GM12878 (cell line): ENCODE results near the gene RASAL2. TPM values are rescaled to one million over a fixed set of nuclear protein-coding genes. Genes with fewer than 3 reads are reported as not detected.

Experiments
- ATAC-seq: fragments of 200-7000 bp; cut with Tn5 transposase; 3 replicates; pipeline ENCODE4 v1.9.1; 2020; ENCODE audit warnings: mild to moderate bottlenecking, moderate library complexity
- BruUV-seq: library from RNA; stranded (reverse); fragments of 400-500 nt; replicated peaks from 2 replicates; lab custom pipeline; 2021; lab: Mats Ljungman, UMichigan
- CTCF ChIA-PET: fragments of 300-600 bp; sonication (Branson Sonifier 250); formaldehyde crosslinking; extraction: SDS; loops from one replicate; lab custom pipeline; 2021; ENCODE audit warnings: inconsistent platforms; lab: Yijun Ruan, JAX
- POLR2A ChIA-PET: fragments of 350-600 bp; formaldehyde crosslinking; extraction: SDS; loops from one replicate; lab custom pipeline; 2021; ENCODE audit warnings: inconsistent platforms; lab: Charles Lee
- RAD21 ChIA-PET: fragments of 300-600 bp; sonication (Branson Sonifier 250); formaldehyde crosslinking; loops from one replicate; lab custom pipeline; 2023; ENCODE audit warnings: antibody characterized with exemption; ENCODE audit not compliant: unreplicated experiment; lab: Charles Lee
- SMC1A ChIA-PET: fragments of 300-600 bp; sonication (Branson Sonifier 250); formaldehyde crosslinking; loops from one replicate; lab custom pipeline; 2023; ENCODE audit not compliant: unreplicated experiment, uncharacterized antibody; lab: Charles Lee
- DNase-seq: peaks from one replicate; pipeline ENCODE4 v3.0.0-alpha.2; 2011; ENCODE audit warnings: low read depth, low spot score
- FAIRE-seq: peaks from 3 replicates; lab custom pipeline; 2011; peaks lifted over from hg19 to GRCh38; lab: Jason Lieb, UNC
- H2AFZ ChIP-seq: 2 replicates; pipeline ENCODE4 v1.6.0; 2011; ENCODE audit warnings: low read depth, low read length, control low read depth; ENCODE audit not compliant: control insufficient read depth
- H3K27ac ChIP-seq: 2 replicates; pipeline ENCODE4 v1.5.1; 2011; ENCODE audit warnings: control low read depth; ENCODE audit not compliant: control insufficient read depth, insufficient read depth
- H3K27me3 ChIP-seq, 2 experiments: replicated peaks in 1 of 2; 2 replicates each; pipeline versions ENCODE4 v1.6.0 to v1.6.1; 2011; ENCODE audit warnings: low read length in 1 of 2; ENCODE audit not compliant: control insufficient read depth in 2 of 2, insufficient read depth in 2 of 2
- H3K36me3 ChIP-seq, 2 experiments: 2 replicates each; pipeline ENCODE4 v1.5.1; 2011; ENCODE audit warnings: low read length in 1 of 2; ENCODE audit not compliant: control insufficient read depth in 2 of 2, insufficient read depth in 2 of 2
- H3K4me1 ChIP-seq: 2 replicates; pipeline ENCODE4 v1.6.1; 2011; ENCODE audit warnings: mild to moderate bottlenecking, low read length, moderate library complexity, mixed read lengths; ENCODE audit not compliant: control insufficient read depth, insufficient read depth
- H3K4me2 ChIP-seq: 2 replicates; pipeline ENCODE4 v1.6.0; 2011; ENCODE audit warnings: control low read depth; ENCODE audit not compliant: control insufficient read depth, insufficient read depth
- H3K4me3 ChIP-seq: fragments of 200-600 bp; sonication (generic); 2 replicates; pipeline ENCODE4 v1.5.1; 2016
- H3K79me2 ChIP-seq: 2 replicates; pipeline ENCODE4 v1.6.0; 2011; ENCODE audit warnings: low read length; ENCODE audit not compliant: control insufficient read depth, insufficient read depth
- H3K9ac ChIP-seq: 2 replicates; pipeline ENCODE4 v1.8.0; 2011; ENCODE audit warnings: low read length, control low read depth, mixed read lengths; ENCODE audit not compliant: control insufficient read depth, insufficient read depth
- H3K9me3 ChIP-seq: replicated peaks from 3 replicates; pipeline ENCODE4 v1.5.1; 2011; ENCODE audit warnings: mild to moderate bottlenecking, low read length; ENCODE audit not compliant: control insufficient read depth, insufficient read depth
- H4K20me1 ChIP-seq: 2 replicates; pipeline ENCODE4 v1.6.0; 2011; ENCODE audit not compliant: control insufficient read depth, insufficient read depth
- ASH2L ChIP-seq: fragments of 300-600, 200-600 bp; sonication (generic); IDR thresholded peaks from 2 replicates; pipeline ENCODE4 v1.6.1; 2017; ENCODE audit warnings: low read depth, mild to moderate bottlenecking, borderline replicate concordance
- ATF7 ChIP-seq: fragments of 450-650 bp; IDR thresholded peaks from 2 replicates; pipeline ENCODE4 v1.6.1; 2016; ENCODE audit warnings: low read depth, mild to moderate bottlenecking
- CEBPB ChIP-seq, 2 experiments: fragments of 150-350 bp in 1 of 2; IDR thresholded peaks; 2 replicates each; pipeline ENCODE4 v1.6.1; 2012 to 2014; ENCODE audit warnings: low read depth in 2 of 2, low read length in 2 of 2, borderline replicate concordance in 1 of 2, inconsistent platforms in 1 of 2
- IKZF2 ChIP-seq, 2 experiments: fragments of 450-650 bp; IDR thresholded peaks; 2 replicates each; pipeline ENCODE4 v1.6.1; 2017; ENCODE audit warnings: mild to moderate bottlenecking in 2 of 2, moderate library complexity in 2 of 2
- NBN ChIP-seq: fragments of 450-650 bp; IDR thresholded peaks from 2 replicates; pipeline ENCODE4 v1.6.1; 2016
- NR2F1 ChIP-seq: fragments of 450-650 bp; conservative IDR thresholded peaks from 2 replicates; pipeline ENCODE4 v1.6.1; 2017; ENCODE audit warnings: mild to moderate bottlenecking
- PAX5 ChIP-seq: IDR thresholded peaks from 2 replicates; pipeline ENCODE4 v1.6.1; 2011; ENCODE audit warnings: low read depth, low read length, borderline replicate concordance
- POLR2AphosphoS2 ChIP-seq: IDR thresholded peaks from 2 replicates; pipeline ENCODE4 v1.6.1; 2011; ENCODE audit warnings: low read depth, mild to moderate bottlenecking, low read length, improper control_type of control experiment, moderate library complexity
- RBBP5 ChIP-seq: fragments of 200-600 bp; sonication (generic); conservative IDR thresholded peaks from 2 replicates; pipeline ENCODE4 v1.6.1; 2016
- SMARCA5 ChIP-seq: fragments of 450-650 bp; IDR thresholded peaks from 2 replicates; pipeline ENCODE4 v1.6.1; 2017; ENCODE audit warnings: mild to moderate bottlenecking
- SP1 ChIP-seq: IDR thresholded peaks from one replicate; pipeline ENCODE4 v1.6.1; 2011; ENCODE audit warnings: low read depth, low read length
- STAT1 ChIP-seq: fragments of 450-650 bp; conservative IDR thresholded peaks from 2 replicates; pipeline ENCODE4 v1.6.1; 2014; ENCODE audit warnings: antibody characterized with exemption, mild to moderate bottlenecking
- SUZ12 ChIP-seq: fragments of 200-600 bp; sonication (generic); IDR thresholded peaks from one replicate; pipeline ENCODE4 v1.6.1; 2018; ENCODE audit warnings: antibody characterized with exemption, mild to moderate bottlenecking; ENCODE audit not compliant: unreplicated experiment
- WGBS: methylation state at CpG from one replicate; pipeline ENCODE4 v1.1.6; 2016; ENCODE audit warnings: low lambda C conversion rate; ENCODE audit not compliant: insufficient replicate concordance, insufficient coverage; ENCODE audit errors: missing lambda C conversion rate; 5-methylcytosine and 5-hydroxymethylcytosine counted together
- in situ Hi-C: fragments of 300-500 bp; cut with MboI; formaldehyde crosslinking; loops from 9 replicates; pipeline ENCODE4 v1.14.3; 2018; ENCODE audit warnings: mixed read lengths
- intact Hi-C: fragments of 100-400 bp; cut with micrococcal nuclease; formaldehyde crosslinking; loops from one replicate; pipeline ENCODE4 v1.14.2; 2022; ENCODE audit not compliant: unreplicated experiment
- polyA plus RNA-seq, 11 experiments: library from polyadenylated mRNA; depleted of rRNA in 4 of 11; unstranded in 6 of 11; stranded (reverse) in 5 of 11; fragments of >200 nt; fragmentation: Nextera tagmentation in 4 of 11; fragmentation: Illumina TruSeq in 1 of 11; extraction: Ambion mirVana in 4 of 11; extraction: Trizol in 1 of 11; gene quantifications; 1 replicate in 1 of 11; 2 replicates in 10 of 11; pipeline versions ENCODE4 v1.2.1 to v1.2.3, GENCODE V29; 2011 to 2016; ENCODE audit warnings: inconsistent platforms in 2 of 11, missing spikeins in 2 of 11, low read depth in 1 of 11
- total RNA-seq, 4 experiments: library from RNA; depleted of rRNA in 3 of 4; stranded (reverse); fragments of >200 nt in 3 of 4; fragmentation: Illumina TruSeq in 1 of 4; extraction: Trizol in 1 of 4; gene quantifications; 2 replicates each; pipeline versions ENCODE4 v1.2.1 to v1.2.3, GENCODE V29; 2013 to 2021
- TF ChIP-seq, protein P1 (sequence below): IDR thresholded peaks from 2 replicates; pipeline ENCODE4 v1.6.1; 2012; ENCODE audit warnings: low read length, inconsistent platforms
- TF ChIP-seq, protein P2 (sequence below): fragments of 450-650 bp; IDR thresholded peaks from 2 replicates; pipeline ENCODE4 v1.6.1; 2014; ENCODE audit warnings: mild to moderate bottlenecking
- TF ChIP-seq, protein P3 (sequence below): IDR thresholded peaks from 2 replicates; pipeline ENCODE4 v1.6.1; 2011; ENCODE audit warnings: borderline replicate concordance, low read depth, mild to moderate bottlenecking, moderate library complexity, mixed read lengths, low read length; ENCODE audit not compliant: insufficient read depth; ENCODE audit errors: extremely low read length

Gene RASAL2
- total and polyA plus RNA-seq, 10 of the 15 experiments (the other 5 are each of a cell fraction or from before 2014, with no cell fraction given), result 0.02 to 6.9 (median 0.17) TPM; not detected in 1

DNA sequence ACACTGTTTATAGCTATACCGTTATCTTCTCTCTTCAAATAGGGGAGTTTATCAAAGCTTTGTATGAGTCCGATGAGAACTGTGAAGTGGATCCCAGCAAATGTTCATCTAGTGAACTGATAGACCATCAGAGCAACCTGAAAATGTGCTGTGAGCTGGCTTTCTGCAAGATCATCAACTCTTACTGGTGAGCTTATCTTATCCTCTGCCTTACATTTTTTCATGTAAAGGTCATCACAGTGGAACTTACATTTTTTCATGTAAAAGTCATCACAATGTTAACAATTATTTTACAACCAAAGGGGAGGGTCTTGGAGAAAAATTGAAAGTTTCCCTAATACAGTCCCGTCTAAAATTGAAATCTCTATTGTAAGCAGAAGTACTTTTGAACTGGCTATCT, 357.6 kb downstream of the RASAL2 start:
- intact Hi-C loops, result no loop called here
- ChIA-PET POLR2A (no interaction called here), SMC1A (no interaction called here), CTCF (interaction anchor here (0.7 to 1.5 kb wide), 2 partner anchors 151 to 153 kb away, joined by 3 read pairs; no protein-coding TSS in a partner anchor), RAD21 (no interaction called here)
- TF ChIP-seq CEBPB (IDR thresholded peaks at IDR 0.05; ENCODE audit: borderline replicate concordance in 1 of 2, low read depth in 2 of 2, low read length in 2 of 2) (no peak), NR2F1 (no peak), SUZ12 (no peak), RBBP5 (no peak), PAX5 (no peak), IKZF2 (IDR thresholded peaks at IDR 0.05) (no peak)
- TF ChIP-seq, protein P1, sequence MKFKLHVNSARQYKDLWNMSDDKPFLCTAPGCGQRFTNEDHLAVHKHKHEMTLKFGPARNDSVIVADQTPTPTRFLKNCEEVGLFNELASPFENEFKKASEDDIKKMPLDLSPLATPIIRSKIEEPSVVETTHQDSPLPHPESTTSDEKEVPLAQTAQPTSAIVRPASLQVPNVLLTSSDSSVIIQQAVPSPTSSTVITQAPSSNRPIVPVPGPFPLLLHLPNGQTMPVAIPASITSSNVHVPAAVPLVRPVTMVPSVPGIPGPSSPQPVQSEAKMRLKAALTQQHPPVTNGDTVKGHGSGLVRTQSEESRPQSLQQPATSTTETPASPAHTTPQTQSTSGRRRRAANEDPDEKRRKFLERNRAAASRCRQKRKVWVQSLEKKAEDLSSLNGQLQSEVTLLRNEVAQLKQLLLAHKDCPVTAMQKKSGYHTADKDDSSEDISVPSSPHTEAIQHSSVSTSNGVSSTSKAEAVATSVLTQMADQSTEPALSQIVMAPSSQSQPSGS, result no peak
- no peaks in the 10 kb centered on the region for H3K4me1 ChIP-seq
- BruUV-seq, result no TSS peak
- ATAC-seq, result no peak
- H3K9ac ChIP-seq, result no peak overlapping the region
- H3K9me3 ChIP-seq, result no peaks in the 10 kb centered on the region
- no peak for DNase-seq
- H3K27ac ChIP-seq, result no peak overlapping the region
- no peaks in the 10 kb centered on the region for H4K20me1 ChIP-seq
- FAIRE-seq, result no peak
- in situ Hi-C loops, result no loop called here
- H3K36me3 ChIP-seq, result no peaks in the 10 kb centered on the region
- H3K79me2 ChIP-seq, result no peaks in the 10 kb centered on the region
- no peak overlapping the region for H2AFZ ChIP-seq
- 33% methylated on average over 3 of the region's 3 CpGs for WGBS
- H3K27me3 ChIP-seq, result no peaks in the 10 kb centered on the region
- no peak overlapping the region for H3K4me2 ChIP-seq
- no peak overlapping the region for H3K4me3 ChIP-seq

DNA sequence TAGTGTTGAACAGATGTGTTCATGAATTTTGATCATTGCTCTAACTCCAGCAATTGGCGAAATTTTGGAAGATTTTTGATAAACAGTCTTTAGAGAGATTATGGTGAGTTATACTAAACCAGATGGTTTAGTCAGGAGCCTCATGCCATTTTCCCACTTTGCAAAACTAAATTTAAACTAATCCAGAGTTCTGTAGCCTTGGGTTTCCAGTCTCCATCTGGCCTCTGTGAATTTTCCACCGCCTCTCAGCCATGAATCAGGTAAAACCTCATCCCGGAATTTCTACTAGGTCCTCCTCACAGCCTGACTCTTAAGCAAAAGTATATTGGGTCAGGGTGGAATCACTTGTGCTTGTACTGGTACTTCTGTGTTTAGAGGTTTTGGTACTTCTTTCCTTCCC, 358.1 kb downstream of the RASAL2 start:
- no peaks in the 10 kb centered on the region for H4K20me1 ChIP-seq
- DNase-seq (no peak), ATAC-seq (no peak), FAIRE-seq (no peak)
- H3K27ac ChIP-seq, result no peak overlapping the region
- H3K27me3 ChIP-seq, result no peaks in the 10 kb centered on the region
- no peaks in the 10 kb centered on the region for H3K4me1 ChIP-seq
- CTCF ChIA-PET, result interaction anchor here (0.7 kb wide), 1 partner anchor 152 kb away, joined by 3 read pairs; no protein-coding TSS in a partner anchor
- 18% methylated on average over 3 of the region's 3 CpGs for WGBS
- no peak overlapping the region for H2AFZ ChIP-seq
- no peaks in the 10 kb centered on the region for H3K9me3 ChIP-seq
- SMC1A ChIA-PET, result no interaction called here
- no peak overlapping the region for H3K9ac ChIP-seq
- in situ Hi-C loops, result no loop called here
- POLR2A ChIA-PET, result no interaction called here
- RAD21 ChIA-PET, result no interaction called here
- no TSS peak for BruUV-seq
- H3K4me2 ChIP-seq, result no peak overlapping the region
- H3K4me3 ChIP-seq, result no peak overlapping the region
- no peaks in the 10 kb centered on the region for H3K79me2 ChIP-seq
- intact Hi-C loops, result no loop called here
- H3K36me3 ChIP-seq, result no peaks in the 10 kb centered on the region
- TF ChIP-seq ATF7 (no peak), RBBP5 (no peak), POLR2AphosphoS2 (no peak), SP1 (no peak), STAT1 (no peak), NBN (no peak), SMARCA5 (no peak), NR2F1 (no peak), ASH2L (no peak)
- TF ChIP-seq, protein P2, sequence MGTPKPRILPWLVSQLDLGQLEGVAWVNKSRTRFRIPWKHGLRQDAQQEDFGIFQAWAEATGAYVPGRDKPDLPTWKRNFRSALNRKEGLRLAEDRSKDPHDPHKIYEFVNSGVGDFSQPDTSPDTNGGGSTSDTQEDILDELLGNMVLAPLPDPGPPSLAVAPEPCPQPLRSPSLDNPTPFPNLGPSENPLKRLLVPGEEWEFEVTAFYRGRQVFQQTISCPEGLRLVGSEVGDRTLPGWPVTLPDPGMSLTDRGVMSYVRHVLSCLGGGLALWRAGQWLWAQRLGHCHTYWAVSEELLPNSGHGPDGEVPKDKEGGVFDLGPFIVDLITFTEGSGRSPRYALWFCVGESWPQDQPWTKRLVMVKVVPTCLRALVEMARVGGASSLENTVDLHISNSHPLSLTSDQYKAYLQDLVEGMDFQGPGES, result no peak
- TF ChIP-seq, protein P3, sequence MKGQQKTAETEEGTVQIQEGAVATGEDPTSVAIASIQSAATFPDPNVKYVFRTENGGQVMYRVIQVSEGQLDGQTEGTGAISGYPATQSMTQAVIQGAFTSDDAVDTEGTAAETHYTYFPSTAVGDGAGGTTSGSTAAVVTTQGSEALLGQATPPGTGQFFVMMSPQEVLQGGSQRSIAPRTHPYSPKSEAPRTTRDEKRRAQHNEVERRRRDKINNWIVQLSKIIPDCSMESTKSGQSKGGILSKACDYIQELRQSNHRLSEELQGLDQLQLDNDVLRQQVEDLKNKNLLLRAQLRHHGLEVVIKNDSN, result no peak
